Measurements from ENCODE around the gene SPON1. TPM values are rescaled to one million over a fixed set of nuclear protein-coding genes. Genes with fewer than 3 reads are reported as not detected.

The SPON1 gene
- total and polyA plus RNA-seq, 2 of the 8 experiments (the other 6 are each of a cell fraction or from before 2014, with no cell fraction given) = 1.5 to 5.4 TPM

DNA sequence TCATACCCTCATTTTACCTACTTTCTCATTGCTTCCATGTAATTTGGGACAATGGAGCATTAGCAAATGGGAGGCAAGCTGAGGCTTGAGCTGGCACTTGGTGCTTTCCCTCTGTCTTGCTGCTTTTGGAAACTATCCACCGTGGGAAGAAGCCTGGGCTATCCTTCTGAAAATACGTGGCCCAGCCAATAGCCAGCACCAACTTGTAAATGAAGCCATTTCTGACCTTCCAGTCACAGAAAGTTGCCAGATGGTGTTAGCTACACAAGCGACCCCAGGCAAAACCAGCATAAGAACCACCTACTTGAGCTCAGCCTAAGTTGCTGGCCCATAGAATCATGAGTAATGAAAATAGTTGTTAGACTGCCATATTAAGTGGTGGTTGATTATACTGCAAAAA, 18.5 kb upstream of the SPON1 start (continued):
- no peak for TF ChIP-seq CTCF (IDR thresholded peaks at IDR 0.05; ENCODE audit: control extremely low read depth in 1 of 3, insufficient read depth in 1 of 3, low read depth in 1 of 3, low read length in 3 of 3)
- TF ChIP-seq RXRA (IDR thresholded peaks at IDR 0.05; ENCODE audit: insufficient read depth, low read depth, low read length) = no peak
